Inflammatory macrophage treated with lipopolysaccharide for 4 hours (primary cell): Measurements from ENCODE around the gene SLC25A26.
"Not testable (repeated sequence)": the region's sequence is repeated elsewhere in the genome, so short reads cannot be mapped to it uniquely, and the experiment has no call there.

ENCODE experiments used
- DNase-seq: peaks from one replicate; pipeline ENCODE4 v3.0.0-alpha.2; 2020

Gene SLC25A26

DNA sequence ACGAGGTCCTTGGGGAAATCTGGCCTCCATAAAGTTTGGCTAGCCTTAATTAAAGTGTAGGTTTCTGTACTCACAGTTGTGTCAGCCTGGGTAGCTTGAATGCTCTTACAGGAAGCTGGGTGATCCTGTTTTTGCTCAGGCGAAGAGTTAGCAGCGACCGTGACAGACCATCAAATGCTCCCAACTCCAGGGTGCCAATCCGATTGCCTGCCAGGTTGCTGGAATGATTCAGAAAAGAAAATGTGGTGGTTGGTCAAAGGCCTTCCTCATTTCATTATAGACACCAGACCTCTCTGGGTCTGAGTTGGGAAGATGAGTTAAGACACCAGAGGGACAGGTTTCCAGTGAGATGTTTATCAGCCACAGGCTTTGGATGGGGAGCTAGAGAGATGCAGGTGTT lies 194.0 kb downstream of the SLC25A26 start:
- no peak for DNase-seq

DNA sequence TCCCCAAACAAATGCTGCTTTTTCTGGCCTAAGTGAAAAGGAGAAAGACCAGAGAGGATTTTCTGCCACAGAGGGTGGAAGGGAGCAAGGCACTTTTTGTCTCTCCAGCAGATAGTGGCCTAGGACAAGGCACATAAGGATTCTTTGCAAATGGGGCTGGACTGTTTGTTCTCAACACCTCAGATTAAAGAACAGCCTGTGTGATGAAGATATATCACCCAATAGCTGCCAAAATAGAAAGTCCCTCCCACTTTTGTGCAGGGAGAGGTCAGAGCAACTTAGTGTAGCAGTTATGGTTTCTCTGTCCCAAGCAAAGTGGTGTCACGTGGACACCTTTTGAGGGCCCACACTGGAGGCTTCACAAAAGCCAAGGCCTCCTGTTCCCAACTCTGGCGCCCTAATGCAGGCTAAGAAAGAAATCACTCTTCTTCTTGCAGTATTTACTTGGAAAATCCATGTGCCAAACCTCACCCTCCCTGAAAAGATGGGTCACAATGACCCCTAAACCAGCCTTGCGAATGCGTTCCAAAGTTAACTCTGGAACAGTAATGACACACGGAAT lies 195.1 kb downstream of the SLC25A26 start:
- no peak for DNase-seq

DNA sequence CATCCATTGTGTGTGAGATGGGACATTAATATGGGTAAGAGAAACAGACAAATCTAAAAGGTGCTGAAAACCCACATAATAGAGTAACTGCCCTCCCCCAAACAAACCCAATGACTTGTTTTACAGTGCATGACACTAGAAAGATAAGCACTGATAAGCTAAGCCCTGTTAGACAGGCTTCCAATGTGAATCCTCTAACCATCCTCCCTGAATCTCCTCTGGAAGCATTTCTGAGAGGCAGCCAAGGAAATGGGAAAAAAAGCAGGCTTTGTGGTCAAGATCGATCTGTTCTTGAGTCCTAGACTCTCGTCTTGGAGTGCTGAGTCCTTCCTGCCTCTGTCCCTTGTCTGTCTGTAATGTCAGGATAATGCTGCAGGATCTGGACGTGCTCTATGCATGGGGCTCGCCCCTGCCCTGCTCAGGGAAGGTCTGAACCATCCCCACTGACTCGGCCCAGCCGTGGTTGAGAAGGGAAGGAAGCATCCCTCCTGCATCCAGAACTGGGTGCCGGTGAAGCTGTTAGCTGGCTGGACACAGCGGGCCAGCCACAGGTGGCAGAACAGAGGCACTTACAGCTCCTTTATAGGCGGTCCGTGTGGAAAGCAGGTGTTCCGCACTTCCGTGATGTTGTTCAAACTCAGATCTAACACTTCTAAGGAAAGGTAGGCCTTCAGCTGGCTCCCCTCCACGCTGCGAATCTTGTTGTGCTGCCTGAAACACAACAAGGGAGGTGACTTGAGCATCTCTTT lies 195.9 kb downstream of the SLC25A26 start:
- no peak for DNase-seq

DNA sequence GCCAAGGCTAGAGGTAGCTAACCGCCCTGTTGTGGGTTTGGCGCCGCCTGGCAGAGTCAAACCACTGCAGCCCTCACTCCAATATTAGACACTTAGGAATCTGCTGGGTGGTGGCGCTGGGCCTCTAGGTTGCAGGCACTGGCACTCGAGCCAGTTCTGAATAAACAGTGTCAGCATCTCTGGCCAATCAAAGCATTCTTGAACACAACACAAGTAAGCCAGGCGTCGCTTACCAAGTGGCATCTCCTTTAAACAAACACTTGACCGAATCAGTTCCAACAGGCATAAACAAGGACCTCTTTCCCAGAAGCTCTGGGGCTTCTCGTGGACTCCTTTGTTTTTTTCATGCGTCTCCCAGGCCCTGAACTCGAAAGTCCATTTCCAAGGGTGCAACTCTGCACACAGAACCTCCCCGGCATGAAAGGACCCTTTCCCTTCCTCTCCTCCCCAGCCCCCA lies 197.7 kb downstream of the SLC25A26 start:
- no peak for DNase-seq

DNA sequence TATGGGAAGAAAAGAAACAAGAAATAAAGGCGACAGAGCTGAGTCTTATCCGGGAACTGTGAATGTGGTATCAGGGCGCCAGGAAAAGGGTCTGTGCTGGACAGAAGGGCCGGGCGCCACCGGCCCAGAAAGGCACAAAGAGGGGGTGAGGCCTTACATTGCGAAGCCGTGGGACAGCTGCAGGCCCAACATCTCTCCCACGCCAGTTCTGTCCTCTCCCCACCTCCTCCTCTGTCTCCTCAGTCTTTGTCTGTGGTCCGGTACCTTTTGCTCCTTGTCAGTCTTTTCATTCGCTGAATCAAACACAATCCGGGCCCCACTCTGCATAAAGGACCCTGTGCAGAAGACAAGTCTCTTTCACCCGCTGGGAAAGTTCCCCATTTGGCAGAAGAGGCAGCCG lies 198.2 kb downstream of the SLC25A26 start:
- no peak for DNase-seq

DNA sequence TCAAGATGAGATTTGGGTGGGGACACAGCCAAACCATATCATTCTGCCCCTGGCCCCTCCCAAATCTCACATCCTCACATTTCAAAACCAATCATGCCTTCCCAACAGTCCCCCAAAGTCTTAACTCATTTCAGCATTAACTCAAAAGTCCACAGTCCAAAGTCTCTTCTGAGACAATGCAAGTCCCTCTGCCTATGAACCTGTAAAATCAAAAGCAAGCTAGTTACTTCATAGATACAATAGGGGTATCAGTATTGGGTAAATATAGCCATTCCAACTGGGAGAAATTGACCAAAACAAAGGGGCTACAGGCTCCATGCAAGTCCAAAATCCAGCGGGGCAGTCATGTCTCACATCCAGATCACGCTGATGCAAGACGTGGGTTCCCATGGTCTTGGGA lies 200.3 kb downstream of the SLC25A26 start:
- DNase-seq: not testable (repeated sequence)

DNA sequence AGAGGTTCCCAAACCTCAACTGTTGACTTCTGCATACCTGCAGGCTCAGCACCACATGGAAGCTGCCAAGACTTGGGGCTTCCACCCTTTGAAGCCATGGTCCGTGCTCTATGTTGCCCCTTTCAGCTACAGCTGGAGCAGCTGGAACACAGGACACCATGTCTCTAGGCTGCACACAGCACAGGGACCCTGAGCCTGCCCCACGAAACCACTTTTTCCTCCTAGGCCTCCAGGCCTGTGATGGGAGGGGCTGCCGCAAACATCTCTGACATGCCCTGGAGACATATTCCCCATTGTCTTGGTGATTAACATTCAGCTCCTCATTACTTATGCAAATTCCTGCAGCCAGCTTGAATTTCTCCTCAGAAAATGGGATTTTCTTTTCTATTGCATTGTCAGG lies 201.1 kb downstream of the SLC25A26 start:
- DNase-seq: not testable (repeated sequence)

DNA sequence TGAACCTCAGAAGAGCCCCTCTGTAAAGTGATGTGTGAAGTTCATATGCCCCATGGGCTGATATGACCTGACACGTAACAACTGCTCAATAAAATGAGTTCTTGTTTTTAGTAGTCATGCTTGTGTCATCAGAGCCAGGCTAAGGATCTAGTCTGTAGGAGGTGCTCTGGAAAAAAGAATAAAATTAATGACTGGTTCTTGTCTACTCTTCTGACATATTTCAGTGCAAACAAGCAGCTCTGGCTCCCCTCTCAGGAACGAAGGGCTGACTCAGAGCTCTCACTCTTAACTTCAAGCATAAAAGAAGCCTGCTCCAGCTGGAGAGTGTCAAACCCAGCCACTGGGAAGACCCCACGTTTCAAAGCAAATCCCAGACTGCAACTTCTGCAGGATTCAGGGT lies 203.0 kb downstream of the SLC25A26 start:
- no peak for DNase-seq

DNA sequence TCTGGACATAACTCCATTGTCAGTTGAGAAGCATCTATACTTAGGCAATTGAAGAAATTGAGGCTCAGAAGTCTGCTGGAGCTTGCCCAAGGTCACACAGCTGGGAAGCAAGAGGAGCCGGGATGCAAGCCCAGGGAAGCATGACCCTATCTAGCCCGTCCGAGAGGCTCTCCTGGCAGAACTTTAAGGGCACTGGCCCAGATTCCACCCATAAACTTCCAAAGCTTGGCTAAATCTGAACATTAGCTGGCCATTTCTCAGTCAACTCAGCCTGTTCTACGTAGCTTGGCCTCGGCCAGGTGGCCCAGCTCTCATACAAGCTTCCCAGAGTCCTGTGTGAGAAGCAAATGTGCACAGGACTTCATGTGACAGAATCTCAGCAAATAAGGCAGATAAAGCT lies 204.2 kb downstream of the SLC25A26 start:
- DNase-seq: no peak

DNA sequence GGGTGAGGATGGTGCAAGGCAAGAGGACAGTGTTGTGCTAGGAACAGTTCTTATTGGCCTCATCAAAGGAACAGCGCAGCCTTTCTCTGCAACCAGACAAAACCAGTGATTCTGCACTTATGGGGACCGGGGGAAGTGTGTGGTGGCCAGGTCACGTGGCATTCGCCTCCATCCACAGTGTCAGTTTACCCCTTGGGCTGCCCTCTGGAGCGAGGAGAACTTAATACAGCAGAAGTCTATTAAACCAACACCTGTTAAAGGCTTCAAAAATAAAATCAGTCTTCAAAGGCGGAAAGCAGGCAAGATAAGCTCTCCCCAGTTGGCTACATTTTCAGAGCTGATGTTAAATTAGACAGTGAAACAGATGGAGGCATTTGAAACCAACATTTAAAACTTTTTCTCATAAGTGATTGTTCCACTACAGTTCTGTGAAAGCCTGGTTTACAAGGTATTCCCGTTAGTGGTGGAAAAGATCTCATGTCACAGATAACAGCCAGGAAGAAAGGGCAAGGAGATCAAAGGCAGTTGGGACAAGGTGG lies 204.8 kb downstream of the SLC25A26 start:
- no peak for DNase-seq

DNA sequence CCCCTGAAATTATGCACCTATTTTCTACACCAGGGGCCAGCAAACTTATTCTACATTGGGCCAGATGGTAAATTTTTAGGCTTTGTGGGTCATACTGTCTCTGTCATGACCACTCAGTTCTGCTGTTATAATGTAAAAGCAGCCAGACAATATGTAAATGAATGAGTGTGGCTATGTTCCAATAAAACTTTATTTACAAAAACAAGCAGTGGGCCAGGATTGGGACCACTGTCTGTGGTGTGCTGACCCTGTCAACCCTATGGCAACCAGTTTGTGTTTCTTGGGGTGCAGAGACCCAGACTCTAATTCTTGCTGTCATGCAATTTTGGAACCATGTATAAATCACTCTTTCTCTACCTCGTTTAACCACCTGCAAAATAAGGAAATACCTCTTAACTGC lies 205.3 kb downstream of the SLC25A26 start:
- no peak for DNase-seq

DNA sequence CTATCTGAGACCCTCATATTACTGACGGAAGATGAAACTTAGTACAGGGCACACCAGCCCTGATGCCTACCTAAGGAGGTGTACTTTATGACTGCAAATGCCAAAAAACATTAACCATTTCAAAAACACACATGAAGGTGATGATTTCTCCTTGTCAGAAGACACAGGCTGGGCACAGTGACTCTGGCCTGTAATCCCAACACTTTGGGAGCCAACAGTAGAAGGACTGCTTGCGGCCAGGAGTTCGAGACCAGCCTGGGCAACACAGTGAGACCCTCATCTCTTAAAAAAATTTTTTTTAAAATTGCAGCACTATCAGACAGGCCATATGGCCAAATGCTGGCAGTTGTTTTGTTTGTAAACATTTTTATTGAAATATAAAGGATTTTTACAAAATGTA lies 206.6 kb downstream of the SLC25A26 start:
- DNase-seq: no peak

DNA sequence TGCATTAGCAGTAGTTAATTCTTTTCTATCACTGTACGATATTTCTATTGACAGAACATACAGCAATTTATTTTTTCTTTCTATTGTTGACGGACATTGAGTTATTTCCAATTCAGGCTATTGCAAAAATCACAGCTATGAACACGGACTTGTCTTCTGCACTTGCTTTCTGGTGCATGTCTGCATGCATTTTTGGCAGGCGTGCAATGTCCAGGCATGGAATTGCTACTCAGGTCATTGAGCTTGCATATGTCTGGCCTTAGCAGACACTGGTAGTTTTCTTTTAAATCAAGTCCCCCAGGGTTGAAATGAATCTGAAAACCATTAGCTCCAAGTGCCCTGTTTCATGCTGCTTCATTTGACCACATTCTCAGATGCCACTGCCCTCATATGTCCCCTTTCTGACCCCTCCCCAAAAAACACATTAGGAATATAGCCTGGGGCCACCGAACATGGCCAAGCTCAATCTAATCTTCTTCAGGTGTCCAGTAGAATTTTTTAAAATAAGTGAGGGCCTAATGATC lies 207.2 kb downstream of the SLC25A26 start:
- DNase-seq: no peak
